Panc1 (cell line): ENCODE results near the gene USP15. TPM values are rescaled to one million over a fixed set of nuclear protein-coding genes. Genes with fewer than 3 reads are reported as not detected.

Experiments used
- ATAC-seq: fragments of 200-7000 bp; cut with Tn5 transposase; 2 replicates; pipeline ENCODE4 v1.9.1; 2020; ENCODE audit warnings: mild to moderate bottlenecking, moderate library complexity
- BruUV-seq: library from RNA; stranded (reverse); fragments of 400-500 nt; replicated peaks from 2 replicates; lab custom pipeline; 2021; lab: Mats Ljungman, UMichigan
- CTCF ChIA-PET: fragments of 300-600 bp; sonication (Branson Sonifier 250); formaldehyde crosslinking; loops from one replicate; lab custom pipeline; 2022; ENCODE audit warnings: antibody characterized with exemption; lab: Charles Lee
- POLR2A ChIA-PET: fragments of 300-600 bp; sonication (Branson Sonifier 250); formaldehyde crosslinking; loops from one replicate; lab custom pipeline; 2022; ENCODE audit warnings: antibody characterized with exemption; lab: Charles Lee
- DNase-seq: peaks from one replicate; pipeline ENCODE4 v3.0.0-alpha.2; 2010; ENCODE audit warnings: low read depth, low spot score
- H3K27ac ChIP-seq: 2 replicates; pipeline ENCODE4 v1.5.1; 2011; ENCODE audit warnings: mild to moderate bottlenecking, low read length, inconsistent platforms
- H3K27me3 ChIP-seq: fragments of 200-500 bp; sonication (Bioruptor generic); 2 replicates; pipeline ENCODE4 v1.6.0; 2014; ENCODE audit warnings: low read length, inconsistent platforms; ENCODE audit not compliant: control insufficient read depth, insufficient read depth
- H3K36me3 ChIP-seq: fragments of 200-500 bp; sonication (Bioruptor generic); 2 replicates; pipeline ENCODE4 v1.5.1; 2014; ENCODE audit warnings: inconsistent platforms, mild to moderate bottlenecking, low read length, moderate library complexity; ENCODE audit not compliant: control insufficient read depth, insufficient read depth
- H3K4me1 ChIP-seq: 2 replicates; pipeline ENCODE4 v1.5.1; 2011; ENCODE audit warnings: inconsistent platforms, mild to moderate bottlenecking, low read length, moderate library complexity; ENCODE audit not compliant: control insufficient read depth, insufficient read depth
- H3K4me3 ChIP-seq, 2 experiments: 2 replicates each; pipeline ENCODE4 v1.5.1; 2011 to 2012; ENCODE audit warnings: low read depth in 2 of 2, low read length in 2 of 2, mild to moderate bottlenecking in 2 of 2, inconsistent platforms in 1 of 2, moderate library complexity in 1 of 2
- H3K9me3 ChIP-seq: fragments of 200-500 bp; sonication (Bioruptor generic); 2 replicates; pipeline ENCODE4 v1.5.1; 2014; ENCODE audit warnings: low read depth, mild to moderate bottlenecking, inconsistent platforms, low read length, moderate library complexity; ENCODE audit not compliant: control insufficient read depth, insufficient read depth
- CTCF ChIP-seq: fragments of 450-650 bp; IDR thresholded peaks from 2 replicates; pipeline ENCODE4 v1.5.1; 2017; ENCODE audit warnings: mild to moderate bottlenecking
- POLR2AphosphoS5 ChIP-seq: IDR thresholded peaks from 2 replicates; pipeline ENCODE4 v1.6.1; 2012; ENCODE audit warnings: mild to moderate bottlenecking, low read depth, low read length, moderate library complexity
- REST ChIP-seq, 2 experiments: IDR thresholded peaks; 2 replicates each; pipeline ENCODE4 v1.6.1; 2011 to 2012; ENCODE audit warnings: low read depth in 2 of 2, control low read depth in 1 of 2, low read length in 1 of 2, mild to moderate bottlenecking in 1 of 2, moderate library complexity in 1 of 2; ENCODE audit not compliant: insufficient read depth in 1 of 2
- SIN3A ChIP-seq: IDR thresholded peaks from 2 replicates; pipeline ENCODE4 v1.6.1; 2012; ENCODE audit warnings: low read depth, mild to moderate bottlenecking, low read length, moderate library complexity, borderline replicate concordance; ENCODE audit not compliant: insufficient read depth
- TCF7L2 ChIP-seq: IDR thresholded peaks from 2 replicates; pipeline ENCODE4 v1.6.1; 2011; ENCODE audit warnings: mild to moderate bottlenecking, low read depth, low read length, inconsistent platforms
- in situ Hi-C: cut with HindIII; loops from 2 replicates; pipeline ENCODE4 v1.10.0; 2016; ENCODE audit warnings: low sequenced_read_pairs, low pct_unique_long_range_greater_than_20kb
- intact Hi-C: fragments of 100-400 bp; cut with micrococcal nuclease; formaldehyde crosslinking; loops from one replicate; pipeline ENCODE4 v1.10.0; 2022; ENCODE audit not compliant: unreplicated experiment
- total RNA-seq: library from RNA; stranded (reverse); gene quantifications from one replicate; pipeline ENCODE4 v1.2.1, GENCODE V29; 2021; ENCODE audit not compliant: unreplicated experiment

USP15 gene
- total RNA-seq, 1 experiment from 2014 or later: 35.4 TPM

GRCh38 chr12:62409068-62409467 lies 148.9 kb downstream of the USP15 start:
- intact Hi-C loops (no loop called here), in situ Hi-C loops (no loop called here)
- CTCF ChIA-PET: no interaction called here
- DNase-seq (no peak), ATAC-seq (no peak)
- Histone ChIP-seq H3K4me3 (no peak overlapping the region), H3K27ac (no peak overlapping the region), H3K27me3 (no peaks in the 10 kb centered on the region), H3K4me1 (no peaks in the 10 kb centered on the region), H3K36me3 (peaks cover 8% of the 10 kb centered on the region; the same call in 1 of the 2 replicates), H3K9me3 (no peaks in the 10 kb centered on the region)
- BruUV-seq: no TSS peak
- no peak for TF ChIP-seq POLR2AphosphoS5
- no peak for TF ChIP-seq CTCF
- no peak for TF ChIP-seq SIN3A
- no peak for TF ChIP-seq TCF7L2
- TF ChIP-seq REST (IDR thresholded peaks at IDR 0.05; ENCODE audit: insufficient read depth in 1 of 2, low read depth in 2 of 2, low read length in 1 of 2): no peak
- POLR2A ChIA-PET: no interaction called here

GRCh38 chr12:62414180-62414579 lies 154.0 kb downstream of the USP15 start:
- Histone ChIP-seq H3K27me3 (no peaks in the 10 kb centered on the region), H3K36me3 (no peaks in the 10 kb centered on the region), H3K9me3 (no peaks in the 10 kb centered on the region), H3K4me1 (no peaks in the 10 kb centered on the region), H3K4me3 (no peak overlapping the region), H3K27ac (no peak overlapping the region)
- TF ChIP-seq POLR2AphosphoS5 (no peak), SIN3A (no peak), CTCF (no peak), REST (IDR thresholded peaks at IDR 0.05; ENCODE audit: insufficient read depth in 1 of 2, low read depth in 2 of 2, low read length in 1 of 2) (no peak), TCF7L2 (no peak)
- ChIA-PET CTCF (no interaction called here), POLR2A (no interaction called here)
- in situ Hi-C loops: no loop called here
- no TSS peak for BruUV-seq
- ATAC-seq (no peak), DNase-seq (no peak)
- intact Hi-C loops: no loop called here
